Panc1 (cell line): ENCODE measurements around the gene B4GALT4.
"Not testable (repeated sequence)": the region's sequence is repeated elsewhere in the genome, so short reads cannot be mapped to it uniquely, and the experiment has no call there.

Source experiments
- SIN3A ChIP-seq: IDR thresholded peaks from 2 replicates; pipeline ENCODE4 v1.6.1; 2012; ENCODE audit warnings: low read depth, mild to moderate bottlenecking, low read length, moderate library complexity, borderline replicate concordance; ENCODE audit not compliant: insufficient read depth
- TF ChIP-seq, protein P1 (sequence below): fragments of 450-650 bp; IDR thresholded peaks from 2 replicates; pipeline ENCODE4 v1.5.1; 2017; ENCODE audit warnings: mild to moderate bottlenecking
- TF ChIP-seq, protein P2 (sequence below), 2 experiments: IDR thresholded peaks; 2 replicates each; pipeline ENCODE4 v1.6.1; 2011 to 2012; ENCODE audit warnings: low read depth in 2 of 2, control low read depth in 1 of 2, low read length in 1 of 2, mild to moderate bottlenecking in 1 of 2, moderate library complexity in 1 of 2; ENCODE audit not compliant: insufficient read depth in 1 of 2

DNA sequence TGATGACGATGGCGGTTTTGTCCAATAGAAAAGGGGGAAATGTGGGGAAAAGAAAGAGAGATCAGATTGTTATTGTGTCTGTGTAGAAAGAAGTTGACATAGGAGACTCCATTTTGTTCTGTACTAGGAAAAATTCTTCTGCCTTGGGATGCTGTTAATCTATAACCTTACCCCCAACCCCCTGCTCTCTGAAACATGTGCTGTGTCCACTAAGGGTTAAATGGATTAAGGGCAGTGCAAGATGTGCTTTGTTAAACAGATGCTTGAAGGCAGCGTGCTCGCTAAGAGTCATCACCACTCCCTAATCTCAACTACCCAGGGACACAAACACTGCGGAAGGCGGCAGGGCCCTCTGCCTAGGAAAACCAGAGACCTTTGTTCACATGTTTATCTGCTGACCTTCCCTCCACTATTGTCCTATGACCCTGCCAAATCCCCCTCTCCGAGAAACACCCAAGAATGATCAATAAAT is 2.4 kb upstream of the B4GALT4 start:
- TF ChIP-seq, protein P1, sequence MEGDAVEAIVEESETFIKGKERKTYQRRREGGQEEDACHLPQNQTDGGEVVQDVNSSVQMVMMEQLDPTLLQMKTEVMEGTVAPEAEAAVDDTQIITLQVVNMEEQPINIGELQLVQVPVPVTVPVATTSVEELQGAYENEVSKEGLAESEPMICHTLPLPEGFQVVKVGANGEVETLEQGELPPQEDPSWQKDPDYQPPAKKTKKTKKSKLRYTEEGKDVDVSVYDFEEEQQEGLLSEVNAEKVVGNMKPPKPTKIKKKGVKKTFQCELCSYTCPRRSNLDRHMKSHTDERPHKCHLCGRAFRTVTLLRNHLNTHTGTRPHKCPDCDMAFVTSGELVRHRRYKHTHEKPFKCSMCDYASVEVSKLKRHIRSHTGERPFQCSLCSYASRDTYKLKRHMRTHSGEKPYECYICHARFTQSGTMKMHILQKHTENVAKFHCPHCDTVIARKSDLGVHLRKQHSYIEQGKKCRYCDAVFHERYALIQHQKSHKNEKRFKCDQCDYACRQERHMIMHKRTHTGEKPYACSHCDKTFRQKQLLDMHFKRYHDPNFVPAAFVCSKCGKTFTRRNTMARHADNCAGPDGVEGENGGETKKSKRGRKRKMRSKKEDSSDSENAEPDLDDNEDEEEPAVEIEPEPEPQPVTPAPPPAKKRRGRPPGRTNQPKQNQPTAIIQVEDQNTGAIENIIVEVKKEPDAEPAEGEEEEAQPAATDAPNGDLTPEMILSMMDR, result not testable (repeated sequence)
- not testable (repeated sequence) for TF ChIP-seq SIN3A
- TF ChIP-seq, protein P2, sequence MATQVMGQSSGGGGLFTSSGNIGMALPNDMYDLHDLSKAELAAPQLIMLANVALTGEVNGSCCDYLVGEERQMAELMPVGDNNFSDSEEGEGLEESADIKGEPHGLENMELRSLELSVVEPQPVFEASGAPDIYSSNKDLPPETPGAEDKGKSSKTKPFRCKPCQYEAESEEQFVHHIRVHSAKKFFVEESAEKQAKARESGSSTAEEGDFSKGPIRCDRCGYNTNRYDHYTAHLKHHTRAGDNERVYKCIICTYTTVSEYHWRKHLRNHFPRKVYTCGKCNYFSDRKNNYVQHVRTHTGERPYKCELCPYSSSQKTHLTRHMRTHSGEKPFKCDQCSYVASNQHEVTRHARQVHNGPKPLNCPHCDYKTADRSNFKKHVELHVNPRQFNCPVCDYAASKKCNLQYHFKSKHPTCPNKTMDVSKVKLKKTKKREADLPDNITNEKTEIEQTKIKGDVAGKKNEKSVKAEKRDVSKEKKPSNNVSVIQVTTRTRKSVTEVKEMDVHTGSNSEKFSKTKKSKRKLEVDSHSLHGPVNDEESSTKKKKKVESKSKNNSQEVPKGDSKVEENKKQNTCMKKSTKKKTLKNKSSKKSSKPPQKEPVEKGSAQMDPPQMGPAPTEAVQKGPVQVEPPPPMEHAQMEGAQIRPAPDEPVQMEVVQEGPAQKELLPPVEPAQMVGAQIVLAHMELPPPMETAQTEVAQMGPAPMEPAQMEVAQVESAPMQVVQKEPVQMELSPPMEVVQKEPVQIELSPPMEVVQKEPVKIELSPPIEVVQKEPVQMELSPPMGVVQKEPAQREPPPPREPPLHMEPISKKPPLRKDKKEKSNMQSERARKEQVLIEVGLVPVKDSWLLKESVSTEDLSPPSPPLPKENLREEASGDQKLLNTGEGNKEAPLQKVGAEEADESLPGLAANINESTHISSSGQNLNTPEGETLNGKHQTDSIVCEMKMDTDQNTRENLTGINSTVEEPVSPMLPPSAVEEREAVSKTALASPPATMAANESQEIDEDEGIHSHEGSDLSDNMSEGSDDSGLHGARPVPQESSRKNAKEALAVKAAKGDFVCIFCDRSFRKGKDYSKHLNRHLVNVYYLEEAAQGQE (IDR thresholded peaks at IDR 0.05; ENCODE audit: insufficient read depth in 1 of 2, low read depth in 2 of 2, low read length in 1 of 2), result not testable (repeated sequence)
